PC-9 (cell line): Measurements from ENCODE around the gene PDS5B.

Experiments used
- EZH2 ChIP-seq: fragments of 200-600 bp; sonication (generic); IDR thresholded peaks from 2 replicates; pipeline ENCODE4 v1.8.0; 2017; ENCODE audit warnings: antibody characterized with exemption, low read depth
- TF ChIP-seq, protein P1 (sequence below): fragments of 200-600 bp; sonication (generic); conservative IDR thresholded peaks from 2 replicates; pipeline ENCODE4 v1.6.1; 2017; ENCODE audit warnings: mixed run types, antibody characterized with exemption, mild to moderate bottlenecking, moderate library complexity

DNA sequence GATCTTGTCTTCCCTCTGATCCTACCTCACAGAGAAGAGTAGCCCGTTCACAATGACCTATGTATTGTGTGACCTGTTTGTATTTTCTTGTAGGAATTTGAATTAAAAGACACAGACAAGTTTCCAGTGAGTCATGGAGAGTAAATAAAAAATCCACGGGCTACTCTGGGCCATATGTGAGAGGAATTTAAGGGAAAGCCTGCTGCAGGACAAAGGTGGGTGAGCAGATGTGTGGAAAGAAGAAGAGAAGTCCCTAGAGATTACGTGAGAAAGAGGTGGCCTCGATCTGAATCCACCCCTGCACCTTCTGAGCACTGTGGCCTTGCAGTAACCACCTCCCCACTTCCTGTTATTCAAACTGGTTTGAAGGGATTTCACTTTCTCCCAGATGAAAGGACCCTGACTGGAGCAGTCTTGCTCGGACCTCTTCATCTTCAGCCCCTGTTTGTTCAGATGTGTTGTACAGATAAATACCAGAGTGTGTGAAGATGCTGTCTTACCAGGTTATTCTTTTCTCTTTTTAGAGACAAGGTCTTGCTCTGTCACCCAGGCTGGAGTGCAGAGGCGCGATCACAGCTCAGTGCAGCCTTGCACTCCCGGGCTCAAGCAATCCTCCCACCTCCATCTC, 205.4 kb downstream of the PDS5B start:
- no peak for TF ChIP-seq EZH2
- TF ChIP-seq, protein P1, sequence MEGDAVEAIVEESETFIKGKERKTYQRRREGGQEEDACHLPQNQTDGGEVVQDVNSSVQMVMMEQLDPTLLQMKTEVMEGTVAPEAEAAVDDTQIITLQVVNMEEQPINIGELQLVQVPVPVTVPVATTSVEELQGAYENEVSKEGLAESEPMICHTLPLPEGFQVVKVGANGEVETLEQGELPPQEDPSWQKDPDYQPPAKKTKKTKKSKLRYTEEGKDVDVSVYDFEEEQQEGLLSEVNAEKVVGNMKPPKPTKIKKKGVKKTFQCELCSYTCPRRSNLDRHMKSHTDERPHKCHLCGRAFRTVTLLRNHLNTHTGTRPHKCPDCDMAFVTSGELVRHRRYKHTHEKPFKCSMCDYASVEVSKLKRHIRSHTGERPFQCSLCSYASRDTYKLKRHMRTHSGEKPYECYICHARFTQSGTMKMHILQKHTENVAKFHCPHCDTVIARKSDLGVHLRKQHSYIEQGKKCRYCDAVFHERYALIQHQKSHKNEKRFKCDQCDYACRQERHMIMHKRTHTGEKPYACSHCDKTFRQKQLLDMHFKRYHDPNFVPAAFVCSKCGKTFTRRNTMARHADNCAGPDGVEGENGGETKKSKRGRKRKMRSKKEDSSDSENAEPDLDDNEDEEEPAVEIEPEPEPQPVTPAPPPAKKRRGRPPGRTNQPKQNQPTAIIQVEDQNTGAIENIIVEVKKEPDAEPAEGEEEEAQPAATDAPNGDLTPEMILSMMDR = no peak
